HG03103 (cell line): Measurements from ENCODE around the gene DQX1.
"Not testable (repeated sequence)": the region's sequence is repeated elsewhere in the genome, so short reads cannot be mapped to it uniquely, and the experiment has no call there.

Source experiments
- ATAC-seq: cut with Tn5 transposase; IDR thresholded peaks from one replicate; pipeline ENCODE4 v1.9.1; 2021; ENCODE audit warnings: low read depth; ENCODE audit not compliant: unreplicated experiment

Gene DQX1

DNA sequence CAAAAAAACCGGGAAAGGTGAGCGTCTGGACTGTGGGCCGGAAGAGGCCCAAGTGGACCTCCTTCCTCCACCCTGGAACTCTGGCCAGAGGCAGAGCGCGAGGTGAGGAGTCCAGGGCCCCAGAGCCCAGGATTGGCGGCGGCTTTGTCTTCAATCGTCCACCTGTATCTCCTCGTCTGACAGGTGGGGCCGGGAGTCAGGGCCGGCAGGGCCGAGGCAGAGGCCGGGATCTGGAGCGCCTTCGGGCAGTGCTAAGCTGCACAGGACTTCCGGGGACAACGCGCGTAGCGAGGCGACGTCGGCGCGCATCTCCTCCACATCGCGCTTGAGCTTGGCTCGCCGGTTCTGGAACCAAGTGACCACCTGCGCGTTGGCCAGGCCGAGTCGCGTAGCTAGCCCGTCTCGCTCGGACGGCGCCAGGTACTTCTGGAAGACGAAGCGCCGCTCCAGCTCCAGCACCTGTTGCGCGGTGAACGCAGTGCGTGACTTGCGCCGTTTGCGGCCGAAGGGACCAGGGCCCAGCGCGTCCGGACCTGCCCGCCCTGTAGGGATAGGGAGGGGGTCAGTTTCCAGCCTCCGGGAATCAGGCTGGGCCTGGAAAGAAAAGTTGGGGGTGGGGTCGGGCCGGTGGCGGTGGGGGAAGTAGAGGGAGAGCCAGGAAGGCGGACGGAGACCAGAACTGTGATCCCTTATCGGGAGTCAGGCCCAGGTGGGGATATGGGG lies 28.1 kb downstream of the DQX1 start:
- ATAC-seq: no peak

DNA sequence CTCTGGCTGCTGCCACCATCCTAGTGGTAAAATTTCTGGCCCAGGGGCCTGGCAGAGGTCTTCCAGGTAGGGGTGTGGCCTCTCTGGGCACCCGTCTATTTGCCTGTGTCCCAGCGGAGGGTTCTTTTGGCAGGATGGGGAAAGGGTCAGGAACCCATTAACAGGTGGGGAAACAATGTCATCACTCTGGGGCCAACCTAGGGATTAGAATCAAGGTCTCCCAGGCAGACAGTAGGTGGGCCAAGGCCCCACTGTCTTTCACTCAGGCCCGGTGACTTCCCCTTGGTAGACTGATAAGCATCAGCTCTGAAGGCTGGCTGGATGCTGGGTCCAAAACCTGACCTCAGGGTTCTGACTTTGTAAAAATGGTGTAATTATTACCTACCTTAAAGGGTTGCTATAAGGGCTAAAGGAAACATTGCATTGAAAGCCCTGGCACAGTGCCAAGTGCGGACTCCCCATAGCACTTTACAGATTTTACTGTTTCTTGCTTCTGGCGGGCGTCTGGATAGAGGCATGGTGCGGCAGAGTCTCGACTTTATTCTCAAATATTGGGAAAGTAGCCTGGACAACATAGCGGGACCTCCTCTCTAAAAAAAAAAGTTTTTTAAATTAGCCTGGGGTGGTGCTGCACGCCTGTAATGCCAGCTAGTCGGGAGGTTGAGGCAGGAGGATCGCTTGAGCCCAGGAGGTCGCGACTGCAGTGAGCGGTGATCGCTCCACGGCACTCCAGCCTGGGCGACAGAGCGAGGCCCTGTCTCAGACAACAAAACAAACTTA lies 28.8 kb downstream of the DQX1 start:
- no peak for ATAC-seq

DNA sequence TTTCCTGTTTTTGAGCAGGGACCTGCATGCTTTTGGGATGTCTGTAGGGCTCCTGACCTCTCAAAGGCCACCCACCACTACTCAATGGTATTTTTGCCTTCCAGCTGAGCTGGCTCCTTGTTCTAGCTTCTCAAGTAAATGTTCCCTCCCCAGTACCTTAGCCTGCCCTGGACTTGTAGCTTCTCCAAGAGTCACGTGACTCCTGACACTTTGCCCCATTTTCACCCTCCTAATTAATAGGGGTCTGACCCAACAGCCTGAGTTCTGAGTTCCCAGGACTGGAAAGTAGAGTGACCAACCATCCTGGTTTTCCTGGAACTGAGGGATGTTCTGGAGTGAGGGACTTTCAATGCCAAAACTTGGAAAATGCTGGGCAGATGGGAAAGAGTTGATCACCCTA lies 30.6 kb downstream of the DQX1 start:
- no peak for ATAC-seq

DNA sequence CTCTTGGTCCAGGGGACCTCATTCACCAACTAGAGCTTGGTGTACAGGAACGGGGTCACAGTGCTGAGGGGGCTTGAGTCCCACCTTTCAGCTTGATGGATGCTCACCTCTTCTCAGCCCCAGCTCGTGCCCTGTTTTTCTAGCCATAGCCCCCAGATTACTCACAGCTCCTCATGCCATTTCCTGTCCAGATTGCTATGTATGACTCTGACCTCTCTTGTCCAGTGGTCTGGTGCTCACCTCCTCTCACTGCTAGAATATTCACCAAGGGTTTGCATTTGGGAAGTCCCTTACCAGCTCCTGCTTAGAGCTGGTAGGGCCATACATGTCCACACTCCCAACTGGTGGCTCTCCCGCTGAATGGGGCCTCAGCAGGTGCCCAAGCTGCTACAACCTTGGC lies 32.5 kb downstream of the DQX1 start:
- no peak for ATAC-seq

DNA sequence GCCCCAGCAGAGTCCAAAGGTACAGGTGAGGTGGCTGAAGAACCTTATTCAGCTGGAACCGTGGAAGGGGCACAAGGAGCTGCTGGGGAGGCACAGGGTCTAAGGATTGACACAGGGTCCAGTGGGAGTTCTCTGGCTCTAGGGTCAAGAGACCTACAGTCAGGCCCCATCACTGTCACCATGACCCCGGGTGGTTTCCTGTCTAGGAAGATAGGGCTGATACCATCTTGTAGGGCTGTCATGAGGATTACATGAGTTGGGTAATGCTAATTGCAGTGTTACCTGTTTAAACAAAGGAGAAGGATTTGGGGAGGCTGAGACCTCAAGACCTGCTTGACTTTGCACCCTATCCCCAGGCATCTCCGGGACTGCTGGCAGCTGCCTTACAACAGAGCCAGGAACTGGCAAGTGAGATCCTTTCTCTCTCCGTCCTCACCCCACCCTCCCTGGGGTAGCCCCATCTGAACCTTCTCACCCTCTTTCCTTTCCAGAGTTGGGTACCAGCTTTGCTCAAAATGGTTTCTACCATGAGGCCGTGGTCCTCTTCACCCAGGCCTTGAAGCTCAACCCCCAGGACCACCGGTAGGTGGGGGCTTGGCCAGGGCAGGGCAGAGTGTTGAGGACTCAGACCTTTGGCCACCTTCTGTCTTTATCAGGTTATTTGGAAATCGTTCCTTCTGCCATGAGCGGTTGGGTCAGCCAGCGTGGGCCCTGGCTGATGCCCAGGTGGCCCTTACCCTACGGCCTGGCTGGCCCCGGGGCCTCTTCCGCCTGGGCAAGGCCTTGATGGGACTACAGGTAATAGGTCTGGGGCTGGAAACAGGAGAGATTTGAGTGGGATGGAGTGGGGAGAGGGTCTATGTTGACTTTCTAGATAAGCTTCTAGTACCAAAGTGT lies 34.1 kb downstream of the DQX1 start:
- ATAC-seq: no peak

DNA sequence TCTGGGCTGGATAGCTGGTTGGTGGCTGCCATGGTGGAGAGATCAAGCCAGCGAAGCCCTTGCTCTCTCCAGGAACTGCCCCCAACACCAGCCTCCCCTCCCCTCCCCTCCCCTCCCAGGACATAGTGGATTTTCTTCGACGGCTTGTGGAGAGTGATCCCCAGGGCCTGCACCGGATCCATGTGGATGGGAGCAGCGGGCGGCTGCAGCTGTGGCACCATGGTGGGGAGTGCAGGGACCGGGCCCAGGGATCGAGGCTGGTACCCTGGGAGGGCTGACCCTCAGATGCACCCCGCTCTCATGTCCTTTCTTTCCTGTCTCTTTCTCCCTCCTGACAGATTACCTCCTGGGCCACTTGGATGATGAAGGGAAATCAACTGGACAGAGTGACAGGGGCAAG lies 36.1 kb downstream of the DQX1 start:
- no peak for ATAC-seq

DNA sequence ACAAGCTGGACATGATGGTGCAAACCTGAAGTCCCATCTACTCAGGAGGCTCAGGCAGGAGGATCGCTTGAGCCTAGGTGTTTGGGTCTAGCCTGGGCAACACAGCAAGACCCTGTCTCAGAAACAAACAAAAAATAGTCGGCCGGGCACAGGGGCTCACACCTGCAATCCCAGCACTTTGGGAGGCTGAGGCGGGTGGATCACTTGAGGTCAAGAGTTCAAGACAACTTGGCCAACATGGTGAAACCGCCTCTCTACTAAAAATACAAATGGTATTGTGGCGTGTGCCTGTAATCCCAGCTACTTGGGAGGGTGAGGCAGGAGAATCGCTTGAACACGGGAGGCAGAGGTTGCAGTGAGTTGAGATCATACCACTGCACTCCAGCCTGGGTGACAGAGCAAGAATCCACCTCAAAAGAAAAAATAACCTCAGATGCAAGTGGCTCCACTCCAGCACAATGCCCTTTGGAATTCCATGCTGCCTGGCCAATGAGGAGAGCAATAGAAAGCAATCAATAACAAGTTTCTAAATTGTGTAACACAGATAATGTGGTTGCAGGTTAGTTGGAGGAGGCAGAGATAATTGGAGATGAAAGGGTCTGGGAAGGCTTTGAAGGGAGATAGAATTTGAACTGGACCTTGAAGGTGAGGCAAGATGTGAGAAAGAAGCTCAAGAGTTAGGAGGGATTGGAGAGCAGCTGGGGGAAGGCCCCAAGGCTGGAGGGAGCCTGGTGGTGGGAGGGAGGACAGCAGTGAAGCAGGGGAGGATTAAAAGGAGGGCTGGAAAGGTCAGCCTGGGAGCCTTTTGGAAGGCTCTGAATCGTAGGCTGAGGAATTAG lies 37.2 kb downstream of the DQX1 start:
- no peak for ATAC-seq

DNA sequence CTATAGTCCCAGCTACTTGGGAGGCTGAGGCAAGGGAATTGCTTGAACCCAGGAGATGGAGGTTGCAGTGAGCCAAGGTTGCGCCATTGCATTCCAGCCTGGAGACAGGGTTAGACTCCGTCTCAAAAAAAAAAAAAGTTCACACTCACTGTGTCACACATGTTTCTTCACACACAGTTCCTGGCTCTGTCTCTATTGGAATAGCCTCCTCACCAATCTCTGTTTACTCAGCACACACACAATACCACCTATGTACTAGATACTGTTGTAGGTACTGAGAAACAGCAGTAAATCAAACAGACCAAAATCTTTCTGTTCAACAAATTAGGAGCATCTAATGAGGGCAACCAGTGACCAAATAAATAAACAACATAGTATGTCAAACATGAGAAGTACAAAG lies 39.9 kb downstream of the DQX1 start:
- ATAC-seq: no peak

DNA sequence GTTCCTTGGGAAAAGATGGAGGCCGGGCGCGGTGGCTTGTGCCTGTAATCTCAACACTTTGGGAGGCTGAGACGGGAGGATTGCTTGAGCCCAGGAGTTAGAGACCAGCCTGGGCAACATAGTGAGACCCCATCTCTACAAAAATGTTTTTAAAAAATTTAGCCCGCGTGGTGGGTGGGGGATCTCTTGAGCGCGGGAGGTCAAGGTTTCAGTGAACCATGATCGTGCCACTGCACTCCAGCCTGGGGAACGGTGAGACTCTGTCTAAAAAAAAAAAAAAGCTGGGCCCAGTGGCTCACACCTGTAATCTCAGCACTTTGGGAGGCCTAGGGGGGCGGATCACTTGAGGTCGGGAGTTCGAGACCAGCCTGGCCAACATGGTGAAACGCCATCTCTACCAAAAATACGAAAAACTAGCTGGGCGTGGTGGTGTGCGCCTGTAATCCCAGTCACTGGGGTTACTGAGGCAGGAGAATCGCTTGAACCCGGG lies 42.3 kb downstream of the DQX1 start:
- ATAC-seq: not testable (repeated sequence)

DNA sequence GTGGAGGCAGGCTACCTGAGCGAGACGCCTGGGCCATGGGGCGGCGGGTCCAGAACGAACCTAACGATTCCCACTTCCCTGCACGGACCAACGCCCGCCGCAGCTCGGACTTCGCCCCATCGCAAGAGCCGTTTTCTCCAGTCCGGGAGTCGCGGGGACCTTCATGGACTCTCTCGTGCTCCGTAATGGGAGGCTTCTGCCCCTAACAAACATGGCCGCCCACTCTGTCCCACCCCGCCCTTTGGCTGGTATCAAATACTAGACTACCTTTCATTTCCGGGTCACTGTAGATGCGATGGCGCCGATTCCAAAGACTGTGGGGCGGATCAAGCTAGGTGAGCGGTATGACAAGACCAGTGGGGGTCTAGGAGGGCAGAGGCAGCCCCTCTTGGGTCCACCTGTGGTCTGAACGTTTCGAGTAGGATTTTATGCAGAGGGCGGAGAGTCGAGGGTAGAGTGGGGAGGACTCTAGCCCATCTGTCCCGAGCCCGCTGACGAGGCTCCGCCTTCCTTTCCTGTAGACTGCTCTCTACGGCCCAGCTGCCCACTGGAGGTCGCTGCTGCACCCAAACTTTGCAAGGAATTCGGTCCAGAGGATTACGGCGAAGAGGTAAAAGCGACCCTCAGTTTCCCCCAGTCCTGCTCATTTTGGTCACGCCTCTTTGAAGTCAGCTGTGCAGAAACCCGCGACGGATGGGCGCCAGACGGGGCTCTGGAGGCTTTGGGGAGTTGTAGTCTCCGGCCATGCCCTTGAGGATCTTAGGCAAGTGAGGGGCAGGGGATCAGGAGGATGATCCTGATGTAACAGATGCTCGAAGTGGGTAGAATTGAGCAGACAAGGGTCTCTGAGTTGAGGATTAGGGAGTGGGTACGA lies 43.0 kb downstream of the DQX1 start, which contains the start of the genes CCDC142 and TTC31:
TSS of gene CCDC142 (minus strand) at position 198 of the 874 bp plus-strand sequence. CDS start at position 37, 161 bp downstream.
TSS of gene TTC31 (plus strand) at position 281 of the 874 bp plus-strand sequence. CDS start at position 296, 15 bp downstream.
- peak; percentile 77 for ATAC-seq

DNA sequence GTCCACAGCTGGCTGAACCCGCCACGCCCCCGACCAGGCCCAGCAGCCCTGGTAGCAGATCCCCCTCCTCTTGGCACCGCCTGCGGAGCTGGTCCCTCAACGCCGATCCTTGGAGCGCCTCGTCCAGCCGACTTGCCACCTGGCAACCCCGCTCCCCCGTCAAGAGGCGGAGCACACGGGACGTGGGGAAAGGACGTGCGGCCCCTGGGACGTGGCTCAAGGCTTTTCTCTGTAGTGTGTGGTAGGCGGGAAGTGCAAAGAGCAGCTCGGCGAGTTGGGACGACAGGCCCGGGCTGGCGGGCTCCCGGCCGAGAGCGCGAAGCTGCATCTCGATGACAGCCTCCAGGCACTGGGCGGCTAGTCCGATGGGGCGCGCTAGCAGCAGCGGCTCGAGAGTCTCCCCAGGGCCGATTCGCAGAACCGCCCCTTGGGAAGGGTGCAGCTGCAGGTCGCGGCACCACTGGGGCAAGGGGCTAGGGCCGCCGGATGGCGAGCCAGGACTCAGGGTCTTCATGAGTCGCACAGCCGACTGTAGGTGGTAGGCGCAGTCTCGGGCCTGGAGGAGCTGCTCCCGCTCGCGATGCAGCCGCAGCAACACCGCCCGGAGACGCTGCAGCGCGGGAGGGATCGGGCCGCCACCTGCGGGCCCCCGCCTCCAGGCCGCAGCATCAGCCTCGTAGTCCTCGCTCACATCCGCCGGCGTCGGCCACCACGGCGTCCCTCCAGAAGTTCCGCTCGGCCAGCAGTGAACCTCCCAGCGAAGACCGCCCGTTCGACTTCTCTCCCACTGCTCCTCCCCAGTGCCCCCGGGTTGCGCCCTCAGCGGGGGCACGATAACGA lies 43.9 kb downstream of the DQX1 start:
- peak; percentile 36 for ATAC-seq

DNA sequence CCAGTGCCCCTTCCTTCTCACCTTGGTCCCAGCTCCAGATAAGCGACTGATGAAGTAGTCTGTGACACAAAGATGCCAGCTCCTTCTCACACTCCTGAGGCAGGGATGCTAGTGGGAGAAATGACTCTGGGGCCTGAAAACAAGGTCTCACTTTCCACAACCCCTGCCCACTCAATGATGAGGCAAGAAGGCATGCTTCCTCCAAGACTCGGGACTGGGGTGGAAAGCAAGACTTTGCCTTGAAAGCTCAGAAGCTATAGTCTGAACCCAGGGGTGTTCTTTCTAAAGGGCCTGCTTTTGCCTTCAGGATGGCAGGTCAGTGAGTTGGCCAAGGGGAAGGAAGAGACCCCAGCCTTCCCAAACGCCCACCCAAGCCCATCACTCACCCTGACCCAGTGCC lies 44.6 kb downstream of the DQX1 start:
- no peak for ATAC-seq

DNA sequence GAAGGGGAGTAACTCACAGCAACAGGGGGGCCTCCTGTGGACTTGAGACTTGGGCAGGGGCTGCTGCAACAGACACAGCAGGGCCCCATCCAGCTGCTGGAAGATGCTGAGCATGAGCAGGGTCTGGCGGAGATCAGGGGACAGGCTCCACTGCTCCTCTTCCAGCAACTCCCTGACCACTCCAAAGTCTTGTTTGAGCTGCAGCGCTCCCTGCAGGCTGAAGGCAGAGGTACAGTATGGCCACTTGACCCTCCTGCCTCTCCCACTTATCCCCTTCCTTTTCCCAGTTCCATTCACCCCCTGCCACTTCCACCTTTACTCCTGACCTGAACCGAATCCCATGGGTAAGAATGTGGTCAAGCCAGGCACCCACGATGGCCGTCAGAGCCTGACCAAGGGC lies 51.1 kb downstream of the DQX1 start:
- no peak for ATAC-seq

DNA sequence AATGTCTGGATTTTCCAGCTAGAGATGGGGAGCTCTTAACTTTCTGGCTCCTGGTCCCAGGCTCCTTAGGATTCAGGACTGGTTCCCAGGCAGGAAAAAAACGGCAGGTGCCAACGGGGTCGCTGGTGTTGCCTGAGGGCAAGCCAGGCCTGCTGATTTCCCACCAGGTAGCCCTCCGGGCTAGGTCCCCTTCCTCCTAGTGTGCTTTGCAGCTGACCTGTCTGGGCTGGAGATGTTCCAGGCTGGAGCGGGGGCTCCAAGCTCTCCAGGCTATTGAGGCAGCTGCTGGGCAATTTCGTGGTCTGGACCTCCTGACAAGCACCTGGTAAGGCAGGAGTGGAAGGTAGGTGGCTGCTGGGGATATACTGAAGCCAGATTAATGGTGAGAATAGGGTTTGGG lies 51.5 kb downstream of the DQX1 start:
- ATAC-seq: no peak

DNA sequence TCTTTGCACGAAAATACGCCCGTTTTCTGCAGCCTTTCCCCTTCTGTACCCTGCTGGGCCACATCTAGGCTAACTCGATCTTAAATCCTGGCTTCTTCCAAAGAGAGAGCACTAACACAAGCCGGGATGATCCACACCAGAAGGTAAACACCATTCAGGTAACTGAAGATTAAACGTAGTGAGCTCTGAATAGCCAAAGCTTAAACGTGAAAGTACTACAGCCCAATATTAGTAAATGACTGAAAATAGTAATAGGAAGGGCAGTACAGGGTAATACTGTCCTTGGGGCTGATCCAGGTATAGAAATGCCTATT lies 53.1 kb downstream of the DQX1 start:
- no peak for ATAC-seq

DNA sequence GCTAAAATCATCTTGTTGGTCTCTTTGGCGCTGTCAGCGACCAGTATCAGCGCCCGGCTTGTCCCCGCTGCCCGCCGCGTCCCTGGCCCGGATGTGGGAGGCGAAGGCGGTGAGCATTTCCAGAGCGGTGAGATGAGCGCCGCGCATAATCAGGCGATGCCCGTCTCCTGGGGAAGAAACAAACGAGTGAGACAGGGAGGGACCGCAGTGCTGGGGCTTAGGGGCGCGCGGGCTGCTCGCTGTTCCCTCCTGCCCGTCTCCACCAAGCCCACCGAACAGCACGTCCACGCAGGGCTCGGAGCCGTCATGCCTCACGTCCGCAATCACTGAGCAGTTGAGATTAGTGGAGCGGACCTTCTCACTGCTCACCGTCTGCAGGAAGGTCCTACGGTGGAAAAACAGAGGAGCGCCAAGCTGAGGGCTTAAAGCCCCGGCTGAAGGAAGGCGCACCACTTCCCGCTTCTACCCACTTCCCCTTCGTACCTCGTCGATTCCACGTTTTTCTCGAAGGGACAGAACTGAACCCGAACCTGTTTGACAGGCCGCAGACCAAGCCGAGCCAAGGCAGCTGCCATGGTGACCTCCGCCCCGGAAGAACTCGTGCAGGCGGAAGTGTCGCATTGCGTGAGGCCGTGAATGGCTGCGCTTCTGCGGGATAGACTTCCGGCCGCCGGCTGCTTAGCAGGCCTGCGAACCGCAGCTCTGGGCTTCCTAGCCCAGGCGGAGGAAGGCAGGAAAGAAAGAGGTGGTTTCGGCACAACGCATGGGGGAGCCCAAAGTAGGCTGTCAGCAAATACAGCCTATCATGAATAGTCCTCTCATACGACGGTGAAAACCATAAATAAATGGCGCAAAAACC lies 53.7 kb downstream of the DQX1 start, which contains the start of gene MRPL53:
TSS of gene MRPL53 (minus strand) at position 595 of the 859 bp plus-strand sequence. CDS start at position 575, 20 bp downstream.
- peak; percentile 83 for ATAC-seq
